ENCODE results near the gene LHX4.

LHX4 gene

GRCh38 chr1:180257486-180257885 is 27.4 kb downstream of the LHX4 start:
- no peak for DNase-seq (ENCODE audit: low spot score)

- no peak for DNase-seq (ENCODE audit: low spot score)
Observed at GRCh38 chr1:180258290-180258689, 28.2 kb downstream of the LHX4 start.

- DNase-seq (ENCODE audit: low spot score) = no peak
Observed at GRCh38 chr1:180258935-180259334, 28.9 kb downstream of the LHX4 start.

GRCh38 chr1:180259431-180260338 is 29.6 kb downstream of the LHX4 start:
- DNase-seq (ENCODE audit: low spot score) = no peak

- no peak for DNase-seq (ENCODE audit: low spot score)
Observed at GRCh38 chr1:180260541-180260940, 30.5 kb downstream of the LHX4 start.

- DNase-seq (ENCODE audit: low spot score) = no peak
Observed at GRCh38 chr1:180261030-180261429, 31.0 kb downstream of the LHX4 start.

GRCh38 chr1:180261524-180262155 is 31.6 kb downstream of the LHX4 start:
- DNase-seq (ENCODE audit: low spot score) = peak; percentile 4

- peak; percentile 40 for DNase-seq (ENCODE audit: low spot score)
Observed at GRCh38 chr1:180262628-180263488, 32.8 kb downstream of the LHX4 start.

GRCh38 chr1:180264595-180264994 is 34.5 kb downstream of the LHX4 start:
- DNase-seq (ENCODE audit: low spot score) = no peak

GRCh38 chr1:180265201-180265600 is 35.1 kb downstream of the LHX4 start:
- no peak for DNase-seq (ENCODE audit: low spot score)

GRCh38 chr1:180265871-180266270 is 35.8 kb downstream of the LHX4 start:
- no peak for DNase-seq (ENCODE audit: low spot score)

GRCh38 chr1:180266275-180267210 is 36.5 kb downstream of the LHX4 start:
- no peak for DNase-seq (ENCODE audit: low spot score)

- DNase-seq (ENCODE audit: low spot score) = no peak
Observed at GRCh38 chr1:180267211-180267561, 37.1 kb downstream of the LHX4 start.

GRCh38 chr1:180267761-180268555 is 37.9 kb downstream of the LHX4 start:
- no peak for DNase-seq (ENCODE audit: low spot score)

- no peak for DNase-seq (ENCODE audit: low spot score)
Observed at GRCh38 chr1:180268556-180269075, 38.6 kb downstream of the LHX4 start.

- peak; percentile 34 for DNase-seq (ENCODE audit: low spot score)
Observed at GRCh38 chr1:180269645-180270529, 39.8 kb downstream of the LHX4 start.

- peak; percentile 41 for DNase-seq (ENCODE audit: low spot score)
Observed at GRCh38 chr1:180270530-180271271, 40.6 kb downstream of the LHX4 start.
